SW480 (cell line): Measurements from ENCODE around the gene RBM43.
"Not testable (repeated sequence)": the region's sequence is repeated elsewhere in the genome, so short reads cannot be mapped to it uniquely, and the experiment has no call there.

Source experiments
- DNase-seq: peaks from one replicate; pipeline ENCODE4 v3.0.0-alpha.2; 2016; ENCODE audit warnings: low spot score

RBM43 gene

GRCh38 chr2:151268085-151268484 is 6.4 kb upstream of the RBM43 start:
- DNase-seq = no peak

GRCh38 chr2:151267537-151267936 is 5.9 kb upstream of the RBM43 start:
- DNase-seq = no peak

GRCh38 chr2:151265991-151266390 is 4.3 kb upstream of the RBM43 start:
- no peak for DNase-seq

- DNase-seq = no peak
These were observed 2.6 kb upstream of the RBM43 start for GRCh38 chr2:151264157-151264825.

- no peak for DNase-seq
These were observed 966 bp upstream of the RBM43 start for GRCh38 chr2:151262629-151263028.

GRCh38 chr2:151261977-151262291 is 271 bp upstream of the RBM43 start:
- no peak for DNase-seq

GRCh38 chr2:151260573-151261230 is 961 bp downstream of the RBM43 start:
- DNase-seq = no peak

- DNase-seq = no peak
These were observed 3.5 kb downstream of the RBM43 start for GRCh38 chr2:151258121-151258520.

- no peak for DNase-seq
These were observed 9.0 kb downstream of the RBM43 start for GRCh38 chr2:151252646-151253045.

GRCh38 chr2:151251012-151251411 is 10.7 kb downstream of the RBM43 start:
- DNase-seq = no peak

- no peak for DNase-seq
These were observed 14.2 kb downstream of the RBM43 start for GRCh38 chr2:151247432-151247831.

GRCh38 chr2:151246152-151246551 is 15.5 kb downstream of the RBM43 start:
- DNase-seq = no peak

- DNase-seq = no peak
These were observed 18.2 kb downstream of the RBM43 start for GRCh38 chr2:151243468-151243867.

- no peak for DNase-seq
These were observed 20.4 kb downstream of the RBM43 start for GRCh38 chr2:151241224-151241623.

GRCh38 chr2:151240433-151240832 is 21.2 kb downstream of the RBM43 start:
- no peak for DNase-seq

- no peak for DNase-seq
These were observed 22.0 kb downstream of the RBM43 start for GRCh38 chr2:151239624-151240023.

- peak; percentile 59 for DNase-seq
These were observed 22.9 kb downstream of the RBM43 start for GRCh38 chr2:151238527-151239487.

- DNase-seq = no peak
These were observed 24.1 kb downstream of the RBM43 start for GRCh38 chr2:151237422-151238025.

- DNase-seq = not testable (repeated sequence)
These were observed 27.9 kb downstream of the RBM43 start for GRCh38 chr2:151233760-151234159.

- DNase-seq = not testable (repeated sequence)
These were observed 28.4 kb downstream of the RBM43 start for GRCh38 chr2:151233288-151233687.

- DNase-seq = no peak
These were observed 31.0 kb downstream of the RBM43 start for GRCh38 chr2:151230627-151231140.

- no peak for DNase-seq
These were observed 32.7 kb downstream of the RBM43 start for GRCh38 chr2:151228847-151229512.
